ENCODE data around the gene FAM83G.
"Not testable (repeated sequence)": the region's sequence is repeated elsewhere in the genome, so short reads cannot be mapped to it uniquely, and the experiment has no call there.

The FAM83G gene, protein sequence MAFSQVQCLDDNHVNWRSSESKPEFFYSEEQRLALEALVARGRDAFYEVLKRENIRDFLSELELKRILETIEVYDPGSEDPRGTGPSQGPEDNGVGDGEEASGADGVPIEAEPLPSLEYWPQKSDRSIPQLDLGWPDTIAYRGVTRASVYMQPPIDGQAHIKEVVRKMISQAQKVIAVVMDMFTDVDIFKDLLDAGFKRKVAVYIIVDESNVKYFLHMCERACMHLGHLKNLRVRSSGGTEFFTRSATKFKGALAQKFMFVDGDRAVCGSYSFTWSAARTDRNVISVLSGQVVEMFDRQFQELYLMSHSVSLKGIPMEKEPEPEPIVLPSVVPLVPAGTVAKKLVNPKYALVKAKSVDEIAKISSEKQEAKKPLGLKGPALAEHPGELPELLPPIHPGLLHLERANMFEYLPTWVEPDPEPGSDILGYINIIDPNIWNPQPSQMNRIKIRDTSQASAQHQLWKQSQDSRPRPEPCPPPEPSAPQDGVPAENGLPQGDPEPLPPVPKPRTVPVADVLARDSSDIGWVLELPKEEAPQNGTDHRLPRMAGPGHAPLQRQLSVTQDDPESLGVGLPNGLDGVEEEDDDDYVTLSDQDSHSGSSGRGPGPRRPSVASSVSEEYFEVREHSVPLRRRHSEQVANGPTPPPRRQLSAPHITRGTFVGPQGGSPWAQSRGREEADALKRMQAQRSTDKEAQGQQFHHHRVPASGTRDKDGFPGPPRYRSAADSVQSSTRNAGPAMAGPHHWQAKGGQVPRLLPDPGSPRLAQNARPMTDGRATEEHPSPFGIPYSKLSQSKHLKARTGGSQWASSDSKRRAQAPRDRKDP

DNA sequence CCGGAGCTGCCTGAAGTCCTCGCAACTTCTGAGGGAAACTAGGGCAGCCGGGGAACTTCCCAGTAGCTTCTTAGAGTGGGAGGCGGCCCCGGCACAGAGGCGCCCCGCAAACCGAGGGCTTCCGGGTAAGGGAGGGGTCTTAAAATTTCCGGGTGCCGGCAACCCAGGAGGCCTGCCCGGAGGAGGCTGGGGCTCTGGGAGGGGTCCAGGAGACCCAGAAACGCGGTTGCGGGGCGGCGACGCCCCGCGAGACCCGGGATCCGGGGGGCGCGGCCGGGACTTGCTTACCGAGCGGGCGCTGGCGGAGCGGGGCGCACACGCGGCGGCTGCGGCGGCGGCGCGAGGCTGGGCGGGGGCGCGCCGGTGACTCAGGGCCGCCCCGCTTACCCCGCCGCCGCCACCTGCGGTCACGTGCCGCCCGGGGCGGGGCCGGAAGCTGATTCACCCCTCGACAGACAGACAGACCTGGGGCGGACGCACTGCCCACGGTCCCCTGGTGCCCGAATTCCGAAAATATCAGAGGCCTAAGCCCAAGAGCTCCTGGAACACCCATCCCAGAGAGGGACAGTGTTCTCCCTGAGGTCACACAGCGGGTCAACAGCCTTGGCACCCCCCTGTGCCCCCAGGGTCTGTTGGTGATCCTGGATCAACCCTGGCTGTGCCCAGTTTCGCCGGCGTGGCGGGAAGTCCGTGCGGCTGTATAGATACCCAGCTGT is at the start of gene FAM83G:
FAM83G (minus strand) TSS at position 344 of the 716 bp plus-strand sequence. CDS start 723 bp downstream, outside the sequence.
- Histone ChIP-seq H3K27me3 (ENCODE audit: insufficient read depth, low read length, poor library complexity, severe bottlenecking) (no peaks in the 10 kb centered on the region), H3K9me2 (replicated peaks; ENCODE audit: low read depth, low read length) (no peaks in the 10 kb centered on the region), H3K4me2 (ENCODE audit: low read depth, low read length, poor library complexity, severe bottlenecking) (no peak within 1 kb of the TSS), H3K4me1 (ENCODE audit: insufficient read depth, low read length, poor library complexity, severe bottlenecking) (peaks cover 18% of the 10 kb centered on the region), H3K4me3 (ENCODE audit: low read length, poor library complexity, severe bottlenecking) (no peak within 1 kb of the TSS), H3K9ac (ENCODE audit: low read depth, low read length, poor library complexity, severe bottlenecking) (no peak within 1 kb of the TSS), H3K79me2 (ENCODE audit: insufficient read depth, low read length) (no peaks in the 10 kb centered on the region), H2AFZ (ENCODE audit: low read length) (no peak within 1 kb of the TSS), H3K9me3 (ENCODE audit: insufficient read depth, low read depth, low read length) (0 out of 2 replicates have a peak, but pooled peaks cover 4% of the 10 kb centered on the region), H4K20me1 (ENCODE audit: insufficient read depth, low read length, poor library complexity, severe bottlenecking) (no peaks in the 10 kb centered on the region), H3K36me3 (ENCODE audit: insufficient read depth, low read length) (no peaks in the 10 kb centered on the region), H3F3A (ENCODE audit: low read depth) (no peaks in the 10 kb centered on the region)
- TF ChIP-seq, protein P1, sequence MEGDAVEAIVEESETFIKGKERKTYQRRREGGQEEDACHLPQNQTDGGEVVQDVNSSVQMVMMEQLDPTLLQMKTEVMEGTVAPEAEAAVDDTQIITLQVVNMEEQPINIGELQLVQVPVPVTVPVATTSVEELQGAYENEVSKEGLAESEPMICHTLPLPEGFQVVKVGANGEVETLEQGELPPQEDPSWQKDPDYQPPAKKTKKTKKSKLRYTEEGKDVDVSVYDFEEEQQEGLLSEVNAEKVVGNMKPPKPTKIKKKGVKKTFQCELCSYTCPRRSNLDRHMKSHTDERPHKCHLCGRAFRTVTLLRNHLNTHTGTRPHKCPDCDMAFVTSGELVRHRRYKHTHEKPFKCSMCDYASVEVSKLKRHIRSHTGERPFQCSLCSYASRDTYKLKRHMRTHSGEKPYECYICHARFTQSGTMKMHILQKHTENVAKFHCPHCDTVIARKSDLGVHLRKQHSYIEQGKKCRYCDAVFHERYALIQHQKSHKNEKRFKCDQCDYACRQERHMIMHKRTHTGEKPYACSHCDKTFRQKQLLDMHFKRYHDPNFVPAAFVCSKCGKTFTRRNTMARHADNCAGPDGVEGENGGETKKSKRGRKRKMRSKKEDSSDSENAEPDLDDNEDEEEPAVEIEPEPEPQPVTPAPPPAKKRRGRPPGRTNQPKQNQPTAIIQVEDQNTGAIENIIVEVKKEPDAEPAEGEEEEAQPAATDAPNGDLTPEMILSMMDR (conservative IDR thresholded peaks at IDR 0.05; ENCODE audit: low read length), result no peak
- no peak for TF ChIP-seq EZH2phosphoT487 (IDR thresholded peaks at IDR 0.05; ENCODE audit: borderline replicate concordance)

DNA sequence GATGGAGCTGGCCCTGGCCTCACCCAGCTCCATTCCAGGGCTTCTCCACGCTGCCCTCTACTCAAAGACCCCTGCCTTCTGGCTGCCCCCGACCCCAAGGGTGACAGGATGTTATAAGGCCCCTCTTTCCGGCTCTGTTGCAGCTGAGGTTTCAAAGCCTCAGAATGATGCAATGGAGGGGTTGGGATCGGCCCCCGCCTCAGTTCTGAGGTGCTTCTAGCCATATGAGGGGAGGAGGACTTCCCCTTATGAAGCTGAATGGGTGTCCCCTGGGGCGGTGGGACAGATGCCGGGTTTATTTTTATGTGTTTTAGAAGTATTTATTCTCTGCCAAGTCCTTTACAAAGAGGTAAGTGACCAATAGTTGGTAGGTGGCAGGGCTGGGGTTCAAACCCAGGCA is 44.3 kb upstream of the FAM83G start:
- not testable (repeated sequence) for H3K9me2 ChIP-seq (replicated peaks; ENCODE audit: low read depth, low read length); H3K36me3 ChIP-seq (ENCODE audit: insufficient read depth, low read length); H3K79me2 ChIP-seq (ENCODE audit: insufficient read depth, low read length); H4K20me1 ChIP-seq (ENCODE audit: insufficient read depth, low read length, poor library complexity, severe bottlenecking); H3K9ac ChIP-seq (ENCODE audit: low read depth, low read length, poor library complexity, severe bottlenecking); H3K4me1 ChIP-seq (ENCODE audit: insufficient read depth, low read length, poor library complexity, severe bottlenecking); H3K27me3 ChIP-seq (ENCODE audit: insufficient read depth, low read length, poor library complexity, severe bottlenecking); H3F3A ChIP-seq (ENCODE audit: low read depth); H3K4me2 ChIP-seq (ENCODE audit: low read depth, low read length, poor library complexity, severe bottlenecking); H3K9me3 ChIP-seq (ENCODE audit: insufficient read depth, low read depth, low read length); H2AFZ ChIP-seq (ENCODE audit: low read length); H3K4me3 ChIP-seq (ENCODE audit: low read length, poor library complexity, severe bottlenecking)

DNA sequence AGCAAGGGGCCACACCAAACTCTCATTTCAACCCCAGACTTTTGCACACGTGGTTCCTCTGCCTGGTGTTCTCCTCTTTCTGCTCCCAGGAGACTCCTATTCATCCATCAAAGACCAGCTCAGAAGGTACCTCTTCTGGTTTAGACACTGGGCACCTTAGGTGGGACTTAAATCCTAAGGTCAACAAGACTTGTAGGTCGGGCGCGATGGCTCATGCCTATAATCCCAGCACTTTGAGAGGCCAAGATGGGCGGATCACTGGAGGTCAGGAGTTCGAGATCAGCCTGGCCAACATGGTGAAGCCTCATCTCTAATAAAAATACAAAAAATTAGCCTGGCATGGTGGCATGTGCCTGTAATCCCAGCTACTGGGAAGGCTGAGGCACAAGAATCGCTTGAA is 42.9 kb upstream of the FAM83G start:
- H3K79me2 ChIP-seq (ENCODE audit: insufficient read depth, low read length); H3K4me3 ChIP-seq (ENCODE audit: low read length, poor library complexity, severe bottlenecking); H3K4me2 ChIP-seq (ENCODE audit: low read depth, low read length, poor library complexity, severe bottlenecking); H3K9me2 ChIP-seq (replicated peaks; ENCODE audit: low read depth, low read length); H3K36me3 ChIP-seq (ENCODE audit: insufficient read depth, low read length); H3K9ac ChIP-seq (ENCODE audit: low read depth, low read length, poor library complexity, severe bottlenecking); H3K9me3 ChIP-seq (ENCODE audit: insufficient read depth, low read depth, low read length); H3K4me1 ChIP-seq (ENCODE audit: insufficient read depth, low read length, poor library complexity, severe bottlenecking); H4K20me1 ChIP-seq (ENCODE audit: insufficient read depth, low read length, poor library complexity, severe bottlenecking); H3F3A ChIP-seq (ENCODE audit: low read depth); H2AFZ ChIP-seq (ENCODE audit: low read length); H3K27me3 ChIP-seq (ENCODE audit: insufficient read depth, low read length, poor library complexity, severe bottlenecking): not testable (repeated sequence)

DNA sequence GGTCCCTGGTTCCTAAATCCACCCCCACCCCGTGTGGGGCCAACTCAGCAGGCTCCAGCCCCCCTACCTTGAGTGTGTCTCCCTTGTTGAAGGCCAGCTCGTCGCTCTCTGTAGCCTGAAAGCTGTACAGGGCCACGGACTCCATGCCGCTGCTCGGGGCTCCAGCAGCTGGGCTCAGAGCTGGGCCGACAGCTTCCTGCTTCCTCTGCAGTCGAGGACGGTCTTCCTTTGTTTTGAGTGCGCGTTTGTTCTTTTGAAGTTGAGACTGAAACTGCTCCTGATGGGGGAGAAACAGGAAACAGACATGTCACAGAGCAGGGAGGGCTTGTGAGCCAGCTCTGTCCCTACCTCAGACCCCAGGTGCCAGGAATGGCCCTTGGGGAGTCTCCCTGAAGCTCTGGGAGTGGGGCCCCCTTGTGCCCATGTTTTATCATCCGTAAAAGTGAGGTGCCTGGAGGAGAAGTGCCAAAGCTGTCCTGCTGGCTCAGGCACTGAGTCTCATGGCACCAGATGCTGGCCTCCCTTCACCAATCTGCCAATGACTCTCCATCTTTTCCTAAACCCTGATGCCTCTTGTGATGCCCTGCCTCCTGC is 42.3 kb upstream of the FAM83G start, which contains the start of gene GRAP:
GRAP (minus strand) TSS at position 176 of the 594 bp plus-strand sequence; CDS start at position 145, 31 bp downstream.
- H3K9me3 ChIP-seq (ENCODE audit: insufficient read depth, low read depth, low read length); H3K4me2 ChIP-seq (ENCODE audit: low read depth, low read length, poor library complexity, severe bottlenecking); H3K9me2 ChIP-seq (replicated peaks; ENCODE audit: low read depth, low read length); H3K79me2 ChIP-seq (ENCODE audit: insufficient read depth, low read length); H4K20me1 ChIP-seq (ENCODE audit: insufficient read depth, low read length, poor library complexity, severe bottlenecking); H3K36me3 ChIP-seq (ENCODE audit: insufficient read depth, low read length); H3K4me1 ChIP-seq (ENCODE audit: insufficient read depth, low read length, poor library complexity, severe bottlenecking); H3F3A ChIP-seq (ENCODE audit: low read depth); H2AFZ ChIP-seq (ENCODE audit: low read length); H3K9ac ChIP-seq (ENCODE audit: low read depth, low read length, poor library complexity, severe bottlenecking); H3K27me3 ChIP-seq (ENCODE audit: insufficient read depth, low read length, poor library complexity, severe bottlenecking); H3K4me3 ChIP-seq (ENCODE audit: low read length, poor library complexity, severe bottlenecking): not testable (repeated sequence)

DNA sequence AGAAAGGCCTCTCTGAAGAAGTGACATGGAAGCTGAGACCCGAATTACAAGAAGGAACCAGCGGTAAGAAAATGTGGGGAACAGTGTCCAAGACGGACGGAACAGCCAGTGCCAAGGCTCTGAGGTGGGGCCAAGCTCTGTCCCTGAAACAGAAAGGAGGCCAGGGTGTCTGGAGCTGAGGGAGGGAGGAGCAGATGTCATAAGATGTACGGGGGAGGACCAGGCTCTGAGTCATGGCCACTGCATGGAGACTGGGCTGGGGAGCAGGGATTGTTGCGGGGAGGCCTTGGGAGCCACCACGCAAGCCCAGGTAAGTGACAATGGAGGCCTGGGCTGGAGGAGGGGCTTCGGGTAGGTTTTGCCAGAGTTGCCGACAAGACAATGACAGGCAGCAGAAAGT is 40.1 kb upstream of the FAM83G start:
- not testable (repeated sequence) for H3F3A ChIP-seq (ENCODE audit: low read depth); H3K4me2 ChIP-seq (ENCODE audit: low read depth, low read length, poor library complexity, severe bottlenecking)

DNA sequence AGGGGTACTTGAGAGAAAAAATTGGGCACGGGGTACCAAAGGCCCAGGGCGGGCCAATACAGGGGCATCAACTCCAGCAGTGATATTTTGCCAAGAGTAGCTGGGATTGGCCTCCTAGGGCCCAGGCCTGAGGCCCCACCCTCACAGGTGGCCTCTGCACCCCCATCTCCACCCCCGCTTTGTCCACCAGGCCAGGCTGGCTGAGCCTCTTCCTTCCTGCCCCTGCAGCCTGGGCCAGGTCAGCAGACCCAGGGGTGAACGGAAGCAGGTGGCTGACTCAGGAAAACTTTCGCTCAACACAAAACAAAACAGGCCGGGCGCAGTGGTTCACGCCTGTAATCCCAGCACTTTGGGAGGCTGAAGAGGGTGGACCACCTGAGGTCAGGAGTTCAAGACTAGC is 38.5 kb upstream of the FAM83G start:
- H3K27me3 ChIP-seq (ENCODE audit: insufficient read depth, low read length, poor library complexity, severe bottlenecking); H3K9me3 ChIP-seq (ENCODE audit: insufficient read depth, low read depth, low read length); H3F3A ChIP-seq (ENCODE audit: low read depth); H4K20me1 ChIP-seq (ENCODE audit: insufficient read depth, low read length, poor library complexity, severe bottlenecking); H2AFZ ChIP-seq (ENCODE audit: low read length); H3K4me3 ChIP-seq (ENCODE audit: low read length, poor library complexity, severe bottlenecking); H3K9me2 ChIP-seq (replicated peaks; ENCODE audit: low read depth, low read length); H3K4me1 ChIP-seq (ENCODE audit: insufficient read depth, low read length, poor library complexity, severe bottlenecking); H3K4me2 ChIP-seq (ENCODE audit: low read depth, low read length, poor library complexity, severe bottlenecking); H3K9ac ChIP-seq (ENCODE audit: low read depth, low read length, poor library complexity, severe bottlenecking); H3K79me2 ChIP-seq (ENCODE audit: insufficient read depth, low read length); H3K36me3 ChIP-seq (ENCODE audit: insufficient read depth, low read length): not testable (repeated sequence)

More for the DNA sequence above, 40.1 kb upstream of the FAM83G start:
- not testable (repeated sequence) for H3K9ac ChIP-seq (ENCODE audit: low read depth, low read length, poor library complexity, severe bottlenecking); H3K36me3 ChIP-seq (ENCODE audit: insufficient read depth, low read length); H3K4me3 ChIP-seq (ENCODE audit: low read length, poor library complexity, severe bottlenecking); H3K27me3 ChIP-seq (ENCODE audit: insufficient read depth, low read length, poor library complexity, severe bottlenecking); H3K79me2 ChIP-seq (ENCODE audit: insufficient read depth, low read length); H4K20me1 ChIP-seq (ENCODE audit: insufficient read depth, low read length, poor library complexity, severe bottlenecking); H3K9me2 ChIP-seq (replicated peaks; ENCODE audit: low read depth, low read length); H3K9me3 ChIP-seq (ENCODE audit: insufficient read depth, low read depth, low read length); H3K4me1 ChIP-seq (ENCODE audit: insufficient read depth, low read length, poor library complexity, severe bottlenecking); H2AFZ ChIP-seq (ENCODE audit: low read length)

All from Loucy (cell line).